IPS-20b (cell line): ENCODE measurements around the gene PTGER1.
A peak's percentile ranks its signal among the peaks of the same experiment; 100 is the strongest.

Source experiments
- H3K27ac ChIP-seq: one replicate; pipeline ENCODE4 v1.5.1; 2013; ENCODE audit warnings: low read length
- H3K27me3 ChIP-seq: 2 replicates; pipeline ENCODE4 v1.6.1; 2013; ENCODE audit warnings: mild to moderate bottlenecking, low read length, inconsistent platforms; ENCODE audit not compliant: insufficient read depth
- H3K36me3 ChIP-seq: 2 replicates; pipeline ENCODE4 v1.6.1; 2013; ENCODE audit warnings: low read depth, mild to moderate bottlenecking, inconsistent platforms, low read length, moderate library complexity; ENCODE audit not compliant: insufficient read depth
- H3K4me1 ChIP-seq: 2 replicates; pipeline ENCODE4 v1.6.1; 2013; ENCODE audit warnings: mild to moderate bottlenecking, control low read depth, inconsistent platforms, low read length, moderate library complexity; ENCODE audit not compliant: insufficient read depth
- H3K4me3 ChIP-seq: 2 replicates; pipeline ENCODE4 v1.5.1; 2013; ENCODE audit warnings: mild to moderate bottlenecking, low read length, inconsistent platforms
- H3K9ac ChIP-seq: 2 replicates; pipeline ENCODE4 v1.6.1; 2013; ENCODE audit warnings: low read depth, mild to moderate bottlenecking, inconsistent platforms, low read length, moderate library complexity
- H3K9me3 ChIP-seq: 2 replicates; pipeline ENCODE4 v1.6.1; 2013; ENCODE audit warnings: mild to moderate bottlenecking, low read depth, low read length, inconsistent platforms; ENCODE audit not compliant: insufficient read depth

The PTGER1 gene

GRCh38 chr19:14475251-14476073 is at the start of gene PTGER1:
TSS of gene PTGER1 (minus strand) at chr19:14475354. CDS start at chr19:14474320, 1,034 bp downstream.
- Histone ChIP-seq H3K9ac (no peak within 1 kb of the TSS; the same call in 1 of the 2 replicates), H3K36me3 (peaks cover 19% of the 10 kb centered on the region), H3K27ac (no peak within 1 kb of the TSS), H3K9me3 (no peaks in the 10 kb centered on the region), H3K4me3 (no peak within 1 kb of the TSS; the same call in 1 of the 2 replicates), H3K4me1 (peaks cover 6% of the 10 kb centered on the region), H3K27me3 (no peaks in the 10 kb centered on the region; the same call in 1 of the 2 replicates)

- Histone ChIP-seq H3K4me3 (no peak overlapping the region), H3K36me3 (peaks cover 14% of the 10 kb centered on the region), H3K9ac (no peak overlapping the region), H3K27ac (no peak overlapping the region), H3K27me3 (no peaks in the 10 kb centered on the region), H3K4me1 (peaks cover 10% of the 10 kb centered on the region), H3K9me3 (no peaks in the 10 kb centered on the region)
Measured at GRCh38 chr19:14520543-14520942, 45.4 kb upstream of the PTGER1 start.

- Histone ChIP-seq H3K9ac (no peak overlapping the region), H3K27me3 (no peaks in the 10 kb centered on the region), H3K36me3 (peaks cover 21% of the 10 kb centered on the region), H3K9me3 (no peaks in the 10 kb centered on the region), H3K4me3 (no peak overlapping the region), H3K27ac (no peak overlapping the region), H3K4me1 (peaks cover 10% of the 10 kb centered on the region)
Measured at GRCh38 chr19:14519860-14520407, 44.8 kb upstream of the PTGER1 start.

- Histone ChIP-seq H3K36me3 (peaks cover 26% of the 10 kb centered on the region), H3K27me3 (no peaks in the 10 kb centered on the region), H3K4me1 (peaks cover 10% of the 10 kb centered on the region), H3K9ac (no peak overlapping the region), H3K9me3 (no peaks in the 10 kb centered on the region), H3K27ac (no peak overlapping the region), H3K4me3 (no peak overlapping the region)
Measured at GRCh38 chr19:14519245-14519859, 44.2 kb upstream of the PTGER1 start.

- Histone ChIP-seq H3K9me3 (no peaks in the 10 kb centered on the region), H3K4me1 (peaks cover 10% of the 10 kb centered on the region), H3K36me3 (peaks cover 33% of the 10 kb centered on the region), H3K27ac (peak within 1 kb of the TSS; percentile 61), H3K27me3 (no peaks in the 10 kb centered on the region), H3K9ac (peak within 1 kb of the TSS; percentile 90), H3K4me3 (peak within 1 kb of the TSS; percentile 78)
Measured at GRCh38 chr19:14517840-14518505, 42.8 kb upstream of the PTGER1 start, which contains the start of gene DNAJB1. TSS of gene DNAJB1 (minus strand) at chr19:14518397. CDS start at chr19:14518349, 48 bp downstream.

- peaks cover 33% of the 10 kb centered on the region for H3K36me3 ChIP-seq
- H3K4me3 ChIP-seq: peak overlapping the region; percentile 78
- peak overlapping the region; percentile 61 for H3K27ac ChIP-seq
- no peaks in the 10 kb centered on the region for H3K9me3 ChIP-seq
- peak overlapping the region; percentile 90; the same call in 1 of the 2 replicates for H3K9ac ChIP-seq
- peaks cover 10% of the 10 kb centered on the region for H3K4me1 ChIP-seq
- no peaks in the 10 kb centered on the region for H3K27me3 ChIP-seq
Measured at GRCh38 chr19:14517446-14517839, 42.3 kb upstream of the PTGER1 start.

GRCh38 chr19:14516746-14517438 is 41.7 kb upstream of the PTGER1 start:
- Histone ChIP-seq H3K9me3 (no peaks in the 10 kb centered on the region), H3K36me3 (peaks cover 33% of the 10 kb centered on the region), H3K9ac (peak overlapping the region; percentile 90; the same call in 1 of the 2 replicates), H3K4me1 (peaks cover 10% of the 10 kb centered on the region), H3K4me3 (peak overlapping the region; percentile 78), H3K27me3 (no peaks in the 10 kb centered on the region), H3K27ac (no peak overlapping the region)

GRCh38 chr19:14516048-14516534 is 40.9 kb upstream of the PTGER1 start:
- Histone ChIP-seq H3K9me3 (no peaks in the 10 kb centered on the region), H3K27ac (no peak overlapping the region), H3K36me3 (peaks cover 33% of the 10 kb centered on the region), H3K9ac (no peak overlapping the region), H3K4me3 (peak overlapping the region; percentile 78), H3K4me1 (peaks cover 10% of the 10 kb centered on the region), H3K27me3 (no peaks in the 10 kb centered on the region)

GRCh38 chr19:14515501-14516047 is 40.4 kb upstream of the PTGER1 start:
- H3K9me3 ChIP-seq: no peaks in the 10 kb centered on the region

GRCh38 chr19:14514215-14514863 is 39.2 kb upstream of the PTGER1 start:
- Histone ChIP-seq H3K27ac (no peak overlapping the region), H3K9ac (no peak overlapping the region), H3K4me1 (peaks cover 10% of the 10 kb centered on the region), H3K36me3 (peaks cover 33% of the 10 kb centered on the region), H3K4me3 (no peak overlapping the region), H3K27me3 (no peaks in the 10 kb centered on the region), H3K9me3 (no peaks in the 10 kb centered on the region)

More at GRCh38 chr19:14515501-14516047, 40.4 kb upstream of the PTGER1 start:
- Histone ChIP-seq H3K9ac (no peak overlapping the region), H3K36me3 (peaks cover 33% of the 10 kb centered on the region), H3K4me3 (no peak overlapping the region; the same call in 1 of the 2 replicates), H3K27ac (no peak overlapping the region), H3K27me3 (no peaks in the 10 kb centered on the region), H3K4me1 (peaks cover 10% of the 10 kb centered on the region)
